BLaER1 (cell line): ENCODE measurements around the gene MCCC1.

Source experiments
- H3K27ac ChIP-seq: shearing (Covaris generic); formaldehyde crosslinking; 2 replicates; pipeline ENCODE4 v1.8.1; 2022
- H3K27me3 ChIP-seq: shearing (Covaris generic); formaldehyde crosslinking; 2 replicates; pipeline ENCODE4 v1.8.1; 2022
- H3K36me3 ChIP-seq: shearing (Covaris generic); formaldehyde crosslinking; 2 replicates; pipeline ENCODE4 v1.8.1; 2022
- H3K4me1 ChIP-seq: shearing (Covaris generic); formaldehyde crosslinking; 2 replicates; pipeline ENCODE4 v1.8.1; 2022
- H3K4me2 ChIP-seq: shearing (Covaris generic); formaldehyde crosslinking; 2 replicates; pipeline ENCODE4 v1.8.1; 2022
- H3K4me3 ChIP-seq: shearing (Covaris generic); formaldehyde crosslinking; 2 replicates; pipeline ENCODE4 v1.8.1; 2022
- H3K9ac ChIP-seq: shearing (Covaris generic); formaldehyde crosslinking; 2 replicates; pipeline ENCODE4 v1.8.1; 2022
- H3K9me3 ChIP-seq: shearing (Covaris generic); formaldehyde crosslinking; 2 replicates; pipeline ENCODE4 v1.8.1; 2022
- H4K20me1 ChIP-seq: shearing (Covaris generic); formaldehyde crosslinking; 2 replicates; pipeline ENCODE4 v1.8.1; 2022
- Cebpa-rat ChIP-seq: shearing (Covaris generic); IDR thresholded peaks from 2 replicates; pipeline ENCODE4 v1.8.1; 2022

MCCC1 gene

GRCh38 chr3:183099026-183099837 is at the start of gene MCCC1:
TSS of gene MCCC1 (minus strand) at chr3:183099496. CDS start at chr3:183099440, 56 bp downstream.
- Histone ChIP-seq H3K9me3 (no peaks in the 10 kb centered on the region), H3K9ac (peak within 1 kb of the TSS; percentile 88), H3K27me3 (no peaks in the 10 kb centered on the region), H3K4me2 (peak within 1 kb of the TSS; percentile 86), H4K20me1 (no peaks in the 10 kb centered on the region; the same call in 1 of the 2 replicates), H3K4me3 (peak within 1 kb of the TSS; percentile 93), H3K36me3 (peaks cover 20% of the 10 kb centered on the region; the same call in 1 of the 2 replicates), H3K27ac (peak within 1 kb of the TSS; percentile 88), H3K4me1 (peaks cover 24% of the 10 kb centered on the region)
- TF ChIP-seq Cebpa-rat = no peak

- H3K9ac ChIP-seq = no peak overlapping the region
- peaks cover 40% of the 10 kb centered on the region for H3K4me1 ChIP-seq
- H3K27me3 ChIP-seq = no peaks in the 10 kb centered on the region
- H3K9me3 ChIP-seq = no peaks in the 10 kb centered on the region
- no peak overlapping the region for H3K4me2 ChIP-seq
- H3K4me3 ChIP-seq = no peak overlapping the region
- no peak overlapping the region for H3K27ac ChIP-seq
- no peaks in the 10 kb centered on the region for H4K20me1 ChIP-seq
- no peak for TF ChIP-seq Cebpa-rat
- no peaks in the 10 kb centered on the region for H3K36me3 ChIP-seq
Observed at GRCh38 chr3:183148056-183148455, 48.8 kb upstream of the MCCC1 start.

- Histone ChIP-seq H3K4me1 (0 out of 2 replicates have a peak, but pooled peaks cover 7% of the 10 kb centered on the region), H3K9ac (no peak overlapping the region), H3K27ac (no peak overlapping the region), H4K20me1 (no peaks in the 10 kb centered on the region), H3K9me3 (no peaks in the 10 kb centered on the region), H3K4me2 (no peak overlapping the region), H3K27me3 (no peaks in the 10 kb centered on the region), H3K36me3 (no peaks in the 10 kb centered on the region), H3K4me3 (no peak overlapping the region)
- TF ChIP-seq Cebpa-rat = no peak
Observed at GRCh38 chr3:183144363-183144762, 45.1 kb upstream of the MCCC1 start.

- Histone ChIP-seq H3K9me3 (peaks cover 10% of the 10 kb centered on the region; the same call in 1 of the 2 replicates), H3K9ac (no peak overlapping the region), H3K4me1 (0 out of 2 replicates have a peak, but pooled peaks cover 7% of the 10 kb centered on the region), H4K20me1 (no peaks in the 10 kb centered on the region), H3K36me3 (no peaks in the 10 kb centered on the region), H3K4me2 (no peak overlapping the region), H3K4me3 (no peak overlapping the region), H3K27ac (no peak overlapping the region), H3K27me3 (no peaks in the 10 kb centered on the region)
- no peak for TF ChIP-seq Cebpa-rat
Observed at GRCh38 chr3:183142199-183142598, 42.9 kb upstream of the MCCC1 start.

GRCh38 chr3:183134844-183135243 is 35.5 kb upstream of the MCCC1 start:
- H3K36me3 ChIP-seq = 0 out of 2 replicates have a peak, but pooled peaks cover 4% of the 10 kb centered on the region
- peaks cover 19% of the 10 kb centered on the region for H3K9me3 ChIP-seq
- no peak overlapping the region for H3K27ac ChIP-seq
- H3K27me3 ChIP-seq = no peaks in the 10 kb centered on the region
- TF ChIP-seq Cebpa-rat = no peak
- no peaks in the 10 kb centered on the region for H3K4me1 ChIP-seq
- no peaks in the 10 kb centered on the region for H4K20me1 ChIP-seq
- no peak overlapping the region for H3K4me3 ChIP-seq
- no peak overlapping the region for H3K4me2 ChIP-seq
- H3K9ac ChIP-seq = no peak overlapping the region

- no peak overlapping the region for H3K4me2 ChIP-seq
Observed at GRCh38 chr3:183132409-183132808, 33.1 kb upstream of the MCCC1 start.

GRCh38 chr3:183131735-183132134 is 32.4 kb upstream of the MCCC1 start:
- H3K4me2 ChIP-seq = no peak overlapping the region
- no peaks in the 10 kb centered on the region for H4K20me1 ChIP-seq
- H3K27me3 ChIP-seq = no peaks in the 10 kb centered on the region
- no peak for TF ChIP-seq Cebpa-rat
- peaks cover 21% of the 10 kb centered on the region for H3K9me3 ChIP-seq
- H3K27ac ChIP-seq = no peak overlapping the region
- 0 out of 2 replicates have a peak, but pooled peaks cover 4% of the 10 kb centered on the region for H3K36me3 ChIP-seq
- no peak overlapping the region for H3K4me3 ChIP-seq
- H3K4me1 ChIP-seq = no peaks in the 10 kb centered on the region
- no peak overlapping the region for H3K9ac ChIP-seq

More at GRCh38 chr3:183132409-183132808, 33.1 kb upstream of the MCCC1 start:
- Histone ChIP-seq H3K9me3 (peaks cover 21% of the 10 kb centered on the region), H3K4me1 (no peaks in the 10 kb centered on the region), H3K4me3 (no peak overlapping the region), H3K9ac (no peak overlapping the region), H4K20me1 (no peaks in the 10 kb centered on the region), H3K27ac (no peak overlapping the region), H3K36me3 (0 out of 2 replicates have a peak, but pooled peaks cover 4% of the 10 kb centered on the region), H3K27me3 (no peaks in the 10 kb centered on the region)
- TF ChIP-seq Cebpa-rat = no peak

GRCh38 chr3:183131186-183131725 is 32.0 kb upstream of the MCCC1 start:
- Histone ChIP-seq H3K27me3 (no peaks in the 10 kb centered on the region), H3K36me3 (0 out of 2 replicates have a peak, but pooled peaks cover 4% of the 10 kb centered on the region), H3K9me3 (peaks cover 21% of the 10 kb centered on the region), H3K4me3 (no peak overlapping the region), H3K27ac (no peak overlapping the region), H3K4me1 (no peaks in the 10 kb centered on the region), H4K20me1 (no peaks in the 10 kb centered on the region), H3K4me2 (no peak overlapping the region), H3K9ac (no peak overlapping the region)
- no peak for TF ChIP-seq Cebpa-rat

- Histone ChIP-seq H4K20me1 (no peaks in the 10 kb centered on the region), H3K4me3 (no peak overlapping the region), H3K9ac (no peak overlapping the region), H3K27me3 (no peaks in the 10 kb centered on the region), H3K4me1 (no peaks in the 10 kb centered on the region), H3K36me3 (0 out of 2 replicates have a peak, but pooled peaks cover 4% of the 10 kb centered on the region), H3K9me3 (peaks cover 21% of the 10 kb centered on the region), H3K4me2 (no peak overlapping the region), H3K27ac (no peak overlapping the region)
- no peak for TF ChIP-seq Cebpa-rat
Observed at GRCh38 chr3:183129243-183129642, 29.9 kb upstream of the MCCC1 start.

- Histone ChIP-seq H3K9ac (no peak overlapping the region), H4K20me1 (no peaks in the 10 kb centered on the region), H3K4me2 (no peak overlapping the region), H3K9me3 (peaks cover 21% of the 10 kb centered on the region), H3K36me3 (0 out of 2 replicates have a peak, but pooled peaks cover 4% of the 10 kb centered on the region), H3K4me3 (no peak overlapping the region), H3K27ac (no peak overlapping the region), H3K27me3 (no peaks in the 10 kb centered on the region), H3K4me1 (no peaks in the 10 kb centered on the region)
- no peak for TF ChIP-seq Cebpa-rat
Observed at GRCh38 chr3:183128709-183129108, 29.4 kb upstream of the MCCC1 start.
